ENCODE data around the gene DACH1. TPM values are rescaled to one million over a fixed set of nuclear protein-coding genes. Genes with fewer than 3 reads are reported as not detected.
A peak's percentile ranks its signal among the peaks of the same experiment; 100 is the strongest.

Gene DACH1
- total and polyA plus RNA-seq, 2 of the 8 experiments (the other 6 are each of a cell fraction or from before 2014, with no cell fraction given), result 0.12 to 0.67 TPM

GRCh38 chr13:71685072-71685471 lies 181.9 kb downstream of the DACH1 start (continued):
- TF ChIP-seq CHD7 (IDR thresholded peaks at IDR 0.05; ENCODE audit: insufficient replicate concordance, low read length), result peak; percentile 95

Data from H1 (cell line).